Liver (tissue), 9 donors: ENCODE data around the gene LYST. TPM values are rescaled to one million over a fixed set of nuclear protein-coding genes. Genes with fewer than 3 reads are reported as not detected.

Source experiments
- DNase-seq: peaks from one replicate; pipeline ENCODE4 v3.0.0-alpha.2; 2017; ENCODE audit warnings: low spot score
- H3K27ac ChIP-seq, 2 donors: one replicate each; pipeline ENCODE4 v1.7.0; 2013; ENCODE audit warnings: inconsistent platforms in 2 of 2, low read length in 2 of 2, control low read depth in 1 of 2, low read depth in 1 of 2, mild to moderate bottlenecking in 1 of 2
- H3K27me3 ChIP-seq, 4 donors: one replicate each; pipeline versions ENCODE4 v1.6.1 to v1.7.0; 2013; ENCODE audit warnings: low read length in 3 of 4, inconsistent platforms in 1 of 4, mild to moderate bottlenecking in 1 of 4, moderate library complexity in 1 of 4; ENCODE audit not compliant: control insufficient read depth in 4 of 4, insufficient read depth in 4 of 4
- H3K36me3 ChIP-seq, 4 donors: one replicate each; pipeline versions ENCODE4 v1.6.1 to v1.7.0; 2013; ENCODE audit warnings: low read length in 3 of 4, mild to moderate bottlenecking in 3 of 4, low read depth in 1 of 4, moderate library complexity in 1 of 4; ENCODE audit not compliant: control insufficient read depth in 4 of 4, insufficient read depth in 3 of 4
- H3K4me1 ChIP-seq, 4 donors: one replicate each; pipeline versions ENCODE4 v1.6.1 to v1.7.0; 2013; ENCODE audit warnings: low read length in 3 of 4, mild to moderate bottlenecking in 3 of 4, moderate library complexity in 1 of 4; ENCODE audit not compliant: control insufficient read depth in 4 of 4, insufficient read depth in 4 of 4
- H3K4me3 ChIP-seq, 3 donors: one replicate each; pipeline versions ENCODE4 v1.6.1 to v1.7.0; 2013; ENCODE audit warnings: low read length in 3 of 3, control low read depth in 1 of 3, low read depth in 1 of 3, mild to moderate bottlenecking in 1 of 3
- H3K9ac ChIP-seq, 2 donors: one replicate each; pipeline ENCODE4 v1.7.0; 2013; ENCODE audit warnings: low read length in 2 of 2, mild to moderate bottlenecking in 2 of 2, moderate library complexity in 2 of 2, control low read depth in 1 of 2, low read depth in 1 of 2
- H3K9me3 ChIP-seq, 4 donors: one replicate each; pipeline versions ENCODE4 v1.6.1 to v1.7.0; 2013; ENCODE audit warnings: low read length in 3 of 4; ENCODE audit not compliant: control insufficient read depth in 4 of 4
- FOXA2 ChIP-seq: IDR thresholded peaks from 2 replicates; pipeline ENCODE4 v1.6.1; 2016; ENCODE audit warnings: antibody characterized with exemption
- GABPA ChIP-seq, 2 donors: IDR thresholded peaks in 1 of 2; conservative IDR thresholded peaks in 1 of 2; 2 replicates each; pipeline ENCODE4 v1.6.1; 2016; ENCODE audit warnings: antibody characterized with exemption in 2 of 2, mild to moderate bottlenecking in 1 of 2, moderate library complexity in 1 of 2
- HNF4A ChIP-seq, 2 donors: conservative IDR thresholded peaks; 2 replicates each; pipeline ENCODE4 v1.6.1; 2016; ENCODE audit warnings: antibody characterized with exemption in 2 of 2, mild to moderate bottlenecking in 2 of 2
- HNF4G ChIP-seq: IDR thresholded peaks from 2 replicates; pipeline ENCODE4 v1.6.1; 2016; ENCODE audit warnings: antibody characterized with exemption
- JUND ChIP-seq, 2 donors: IDR thresholded peaks; 2 replicates each; pipeline ENCODE4 v1.6.1; 2016; ENCODE audit warnings: antibody characterized with exemption in 2 of 2
- NR2F2 ChIP-seq: IDR thresholded peaks from 2 replicates; pipeline ENCODE4 v1.6.1; 2016; ENCODE audit warnings: antibody characterized with exemption
- RAD21 ChIP-seq, 2 donors: IDR thresholded peaks; 2 replicates each; pipeline ENCODE4 v1.6.1; 2016; ENCODE audit warnings: antibody characterized with exemption in 2 of 2, mild to moderate bottlenecking in 2 of 2
- REST ChIP-seq: IDR thresholded peaks from 2 replicates; pipeline ENCODE4 v1.6.1; 2016; ENCODE audit warnings: antibody characterized with exemption, mild to moderate bottlenecking
- RXRA ChIP-seq, 2 donors: IDR thresholded peaks; 2 replicates each; pipeline ENCODE4 v1.6.1; 2017 to 2018; ENCODE audit warnings: antibody characterized with exemption in 2 of 2, mild to moderate bottlenecking in 1 of 2
- SP1 ChIP-seq: IDR thresholded peaks from 2 replicates; pipeline ENCODE4 v1.6.1; 2018; ENCODE audit warnings: antibody characterized with exemption, mild to moderate bottlenecking
- TAF1 ChIP-seq: conservative IDR thresholded peaks from 2 replicates; pipeline ENCODE4 v1.6.1; 2016; ENCODE audit warnings: antibody characterized with exemption, mild to moderate bottlenecking
- WGBS: extraction: QIAGEN DNeasy Blood & Tissue Kit; methylation state at CpG from one replicate; pipeline ENCODE4 v1.1.7; 2013; 5-methylcytosine and 5-hydroxymethylcytosine counted together
- polyA plus RNA-seq, 2 donors: library from polyadenylated mRNA; stranded (reverse) in 1 of 2; unstranded in 1 of 2; fragments of 200-250 nt in 1 of 2; fragments of >200 nt in 1 of 2; fragmentation: Nextera tagmentation in 1 of 2; extraction: Ambion mirVana in 1 of 2; gene quantifications; one replicate each; pipeline versions ENCODE4 v1.2.1 to v1.2.3, GENCODE V29; 2013 to 2015
- total RNA-seq, 2 donors: library from RNA; depleted of rRNA; stranded (reverse); fragments of >200 nt; gene quantifications; one replicate each; pipeline ENCODE4 v1.2.3, GENCODE V29; 2014
- TF ChIP-seq, protein P1 (sequence below): IDR thresholded peaks from 2 replicates; pipeline ENCODE4 v1.6.1; 2016; ENCODE audit warnings: antibody characterized with exemption
- TF ChIP-seq, protein P2 (sequence below): IDR thresholded peaks from 2 replicates; pipeline ENCODE4 v1.6.1; 2016; ENCODE audit warnings: antibody characterized with exemption
- donor health status: healthy.
- donor health status: healthy.
- donor health status: healthy.
- donor health status: healthy.
- donor health status: healthy.

Gene LYST
- total and polyA plus RNA-seq, 4 donors, result 3.4 to 45.9 (median 14.2) TPM

GRCh38 chr1:235745503-235746136, 121.1 kb downstream of the LYST start:
- no peak for DNase-seq
- no peaks in the 10 kb centered on the region for H3K9me3 ChIP-seq
- H3K36me3 ChIP-seq, result peaks cover 0 to 27% (median 21%) of the 10 kb centered on the region in 4 donors
- no peak for TF ChIP-seq JUND (IDR thresholded peaks at IDR 0.05)
- TF ChIP-seq REST, result no peak
- TF ChIP-seq RXRA (IDR thresholded peaks at IDR 0.05), result no peak
- TF ChIP-seq SP1, result no peak
- WGBS, result 92% methylated on average over 4 of the region's 4 CpGs
- H3K9ac ChIP-seq, result no peak overlapping the region
- H3K4me3 ChIP-seq, result no peak overlapping the region
- peaks cover 0 to 1% (median 0%) of the 10 kb centered on the region in 4 donors for H3K4me1 ChIP-seq
- no peaks in the 10 kb centered on the region for H3K27me3 ChIP-seq
- no peak overlapping the region for H3K27ac ChIP-seq

DNA sequence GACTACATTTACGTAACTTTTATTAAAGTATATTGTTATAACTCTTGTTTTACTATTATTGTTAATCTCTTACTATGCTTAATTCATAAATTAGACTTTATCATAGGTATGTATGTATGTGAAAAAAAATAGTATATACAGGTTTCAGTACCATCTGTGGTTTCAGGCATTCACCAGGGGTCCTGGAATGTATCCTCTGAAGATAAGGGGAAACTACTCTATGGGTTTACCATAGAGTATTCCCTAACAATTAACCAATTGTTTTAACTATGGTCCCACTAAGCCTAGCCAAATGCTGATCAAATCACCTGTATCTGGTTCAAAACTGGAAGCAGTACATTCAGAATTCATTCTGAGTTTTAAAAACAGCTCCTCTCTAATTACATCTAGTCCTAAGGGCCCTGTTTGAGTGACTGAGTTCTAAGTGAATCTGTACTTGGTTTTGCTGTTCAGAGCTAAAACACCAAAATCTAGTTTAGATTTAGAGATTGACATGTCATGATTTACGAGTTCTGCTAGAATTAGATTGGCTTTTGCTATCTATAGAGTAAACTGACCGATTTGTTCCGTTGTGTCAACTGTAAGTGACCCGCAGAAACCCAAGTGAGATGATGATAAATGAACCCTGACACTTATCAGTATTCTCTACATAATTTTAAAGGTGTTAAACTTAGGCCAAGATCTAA, 123.6 kb downstream of the LYST start:
- 97% methylated on average over 5 of the region's 5 CpGs for WGBS
- H3K9me3 ChIP-seq, result no peaks in the 10 kb centered on the region
- TF ChIP-seq HNF4A (conservative IDR thresholded peaks at IDR 0.05), result no peak
- TF ChIP-seq TAF1, result no peak
- TF ChIP-seq, protein P1, sequence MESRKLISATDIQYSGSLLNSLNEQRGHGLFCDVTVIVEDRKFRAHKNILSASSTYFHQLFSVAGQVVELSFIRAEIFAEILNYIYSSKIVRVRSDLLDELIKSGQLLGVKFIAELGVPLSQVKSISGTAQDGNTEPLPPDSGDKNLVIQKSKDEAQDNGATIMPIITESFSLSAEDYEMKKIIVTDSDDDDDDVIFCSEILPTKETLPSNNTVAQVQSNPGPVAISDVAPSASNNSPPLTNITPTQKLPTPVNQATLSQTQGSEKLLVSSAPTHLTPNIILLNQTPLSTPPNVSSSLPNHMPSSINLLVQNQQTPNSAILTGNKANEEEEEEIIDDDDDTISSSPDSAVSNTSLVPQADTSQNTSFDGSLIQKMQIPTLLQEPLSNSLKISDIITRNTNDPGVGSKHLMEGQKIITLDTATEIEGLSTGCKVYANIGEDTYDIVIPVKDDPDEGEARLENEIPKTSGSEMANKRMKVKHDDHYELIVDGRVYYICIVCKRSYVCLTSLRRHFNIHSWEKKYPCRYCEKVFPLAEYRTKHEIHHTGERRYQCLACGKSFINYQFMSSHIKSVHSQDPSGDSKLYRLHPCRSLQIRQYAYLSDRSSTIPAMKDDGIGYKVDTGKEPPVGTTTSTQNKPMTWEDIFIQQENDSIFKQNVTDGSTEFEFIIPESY, result no peak
- no peak for TF ChIP-seq NR2F2
- TF ChIP-seq RAD21 (IDR thresholded peaks at IDR 0.05), result no peak
- no peak for TF ChIP-seq JUND (IDR thresholded peaks at IDR 0.05)
- no peaks in the 10 kb centered on the region for H3K27me3 ChIP-seq
- no peak overlapping the region for H3K9ac ChIP-seq
- no peak for DNase-seq
- no peak overlapping the region for H3K4me3 ChIP-seq
- no peak overlapping the region for H3K27ac ChIP-seq
- H3K4me1 ChIP-seq, result peaks cover 0 to 4% (median under 1%) of the 10 kb centered on the region in 4 donors
- H3K36me3 ChIP-seq, result peaks cover 0 to 27% (median 21%) of the 10 kb centered on the region in 4 donors

DNA sequence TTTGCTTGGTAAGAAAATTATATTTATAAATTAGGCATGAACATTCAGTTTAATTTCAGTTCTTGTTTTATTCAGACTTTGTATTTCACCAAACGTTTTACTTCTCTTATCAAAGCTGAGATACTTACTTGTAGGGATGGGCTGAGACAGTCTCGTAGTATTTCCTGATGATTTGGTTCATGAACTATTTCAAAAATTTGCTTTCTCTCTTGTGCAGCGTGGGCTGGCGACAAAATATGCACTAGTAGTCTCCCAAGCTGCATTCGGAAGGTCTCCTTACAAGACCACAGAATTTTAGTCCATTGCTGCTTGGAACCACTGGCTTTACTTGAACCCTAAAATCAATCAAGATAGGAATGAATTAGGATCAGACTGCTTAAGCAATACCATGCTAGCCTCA, 125.4 kb downstream of the LYST start:
- Histone ChIP-seq H3K9ac (no peak overlapping the region), H3K9me3 (no peaks in the 10 kb centered on the region), H3K36me3 (peaks cover 0 to 27% (median 20%) of the 10 kb centered on the region in 4 donors), H3K27me3 (no peaks in the 10 kb centered on the region), H3K4me1 (peaks cover 0 to 4% (median under 1%) of the 10 kb centered on the region in 4 donors), H3K4me3 (no peak overlapping the region), H3K27ac (no peak overlapping the region)
- WGBS, result 85% methylated on average over 5 of the region's 5 CpGs
- TF ChIP-seq, protein P1, result no peak
- TF ChIP-seq REST, result no peak
- no peak for TF ChIP-seq RAD21 (IDR thresholded peaks at IDR 0.05)
- no peak for TF ChIP-seq NR2F2
- TF ChIP-seq, protein P2, sequence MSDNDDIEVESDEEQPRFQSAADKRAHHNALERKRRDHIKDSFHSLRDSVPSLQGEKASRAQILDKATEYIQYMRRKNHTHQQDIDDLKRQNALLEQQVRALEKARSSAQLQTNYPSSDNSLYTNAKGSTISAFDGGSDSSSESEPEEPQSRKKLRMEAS, result no peak
- no peak for TF ChIP-seq GABPA (IDR thresholded peaks at IDR 0.05 in 1 of 2, conservative IDR thresholded peaks at IDR 0.05 in 1 of 2)
- no peak for TF ChIP-seq FOXA2
- no peak for TF ChIP-seq SP1
- TF ChIP-seq JUND (IDR thresholded peaks at IDR 0.05), result no peak
- no peak for TF ChIP-seq HNF4A (conservative IDR thresholded peaks at IDR 0.05)
- TF ChIP-seq HNF4G, result no peak
- no peak for DNase-seq
